GM23338 (cell line): ENCODE results near the gene BHLHA9. TPM values are rescaled to one million over a fixed set of nuclear protein-coding genes. Genes with fewer than 3 reads are reported as not detected.

Source experiments
- ATAC-seq: fragments of 200-7000 bp; cut with Tn5 transposase; 3 replicates; pipeline ENCODE4 v1.9.1; 2020
- DNase-seq: peaks from one replicate; pipeline ENCODE4 v3.0.0-alpha.2; 2015; ENCODE audit warnings: low spot score
- H2AFZ ChIP-seq: fragments of 200-600 bp; sonication (generic); 2 replicates; pipeline ENCODE4 v1.8.0; 2016; ENCODE audit warnings: antibody characterized with exemption, mild to moderate bottlenecking, moderate library complexity
- H3F3A ChIP-seq: fragments of 200-600 bp; sonication (generic); replicated peaks from 2 replicates; pipeline ENCODE4 v1.8.0; 2017; ENCODE audit warnings: antibody characterized with exemption, mixed run types, low read depth
- H3K27ac ChIP-seq: fragments of 200-600 bp; sonication (generic); 2 replicates; pipeline ENCODE4 v1.6.1; 2016; ENCODE audit warnings: low read depth
- H3K27me3 ChIP-seq: fragments of 200-600 bp; sonication (generic); 2 replicates; pipeline ENCODE4 v1.8.0; 2016; ENCODE audit warnings: mild to moderate bottlenecking, mixed run types, moderate library complexity; ENCODE audit not compliant: insufficient read depth
- H3K36me3 ChIP-seq: fragments of 200-600 bp; sonication (generic); 2 replicates; pipeline ENCODE4 v1.8.0; 2016; ENCODE audit warnings: mild to moderate bottlenecking; ENCODE audit not compliant: insufficient read depth
- H3K4me1 ChIP-seq: fragments of 200-600 bp; sonication (generic); 2 replicates; pipeline ENCODE4 v1.8.0; 2016; ENCODE audit warnings: mild to moderate bottlenecking, moderate library complexity; ENCODE audit not compliant: insufficient read depth
- H3K4me2 ChIP-seq: fragments of 200-600 bp; sonication (generic); 2 replicates; pipeline ENCODE4 v1.7.1; 2017; ENCODE audit warnings: mixed run types
- H3K4me3 ChIP-seq: fragments of 200-600 bp; sonication (generic); 2 replicates; pipeline ENCODE4 v1.6.1; 2016; ENCODE audit warnings: mixed run types
- H3K79me2 ChIP-seq: fragments of 200-600 bp; sonication (generic); replicated peaks from 2 replicates; pipeline ENCODE4 v1.8.0; 2017; ENCODE audit warnings: mild to moderate bottlenecking; ENCODE audit not compliant: insufficient read depth
- H3K9me2 ChIP-seq: fragments of 200-600 bp; sonication (generic); 2 replicates; pipeline ENCODE4 v1.8.0; 2017; ENCODE audit not compliant: insufficient read depth
- H4K20me1 ChIP-seq: fragments of 200-600 bp; sonication (generic); replicated peaks from 2 replicates; pipeline ENCODE4 v1.8.0; 2017; ENCODE audit warnings: mild to moderate bottlenecking; ENCODE audit not compliant: insufficient read depth
- H3K27ac Mint-ChIP-seq: 2 replicates; pipeline ENCODE4 v1.8.0; 2020; ENCODE audit warnings: inconsistent platforms, mild to moderate bottlenecking, moderate library complexity, mixed read lengths
- H3K27me3 Mint-ChIP-seq: 3 replicates; pipeline ENCODE4 v1.8.0; 2022; ENCODE audit warnings: low read depth, mild to moderate bottlenecking, moderate library complexity, mixed read lengths, inconsistent platforms; ENCODE audit not compliant: insufficient read depth, poor library complexity
- H3K36me3 Mint-ChIP-seq: 3 replicates; pipeline ENCODE4 v1.8.0; 2021; ENCODE audit warnings: low read depth, mild to moderate bottlenecking, inconsistent platforms, moderate library complexity, mixed read lengths
- H3K4me1 Mint-ChIP-seq: 3 replicates; pipeline ENCODE4 v1.8.0; 2020; ENCODE audit warnings: mild to moderate bottlenecking, inconsistent platforms, mixed read lengths
- H3K4me3 Mint-ChIP-seq: 3 replicates; pipeline ENCODE4 v1.8.0; 2021; ENCODE audit warnings: moderate library complexity, mild to moderate bottlenecking, inconsistent platforms, mixed read lengths
- H3K9me3 Mint-ChIP-seq: 3 replicates; pipeline ENCODE4 v1.8.0; 2020; ENCODE audit warnings: moderate library complexity, mild to moderate bottlenecking, inconsistent platforms, mixed read lengths
- CREB1 ChIP-seq: fragments of 250-450 bp; sonication (Bioruptor Pico); IDR thresholded peaks from 2 replicates; pipeline ENCODE4 v1.5.0; 2020; ENCODE audit warnings: low read depth, mild to moderate bottlenecking, moderate library complexity
- CTCF ChIP-seq, 2 experiments: fragments of 200-600 bp in 1 of 2; sonication (generic) in 1 of 2; conservative IDR thresholded peaks; 2 replicates each; pipeline versions ENCODE4 v1.5.1 to v1.6.1; 2016 to 2017; ENCODE audit warnings: antibody characterized with exemption in 2 of 2, low read depth in 2 of 2, mild to moderate bottlenecking in 2 of 2, moderate library complexity in 1 of 2
- ETS1 ChIP-seq: IDR thresholded peaks from 2 replicates; pipeline ENCODE4 v1.6.1; 2016; ENCODE audit warnings: antibody characterized with exemption
- EZH2 ChIP-seq: fragments of 200-600 bp; sonication (generic); IDR thresholded peaks from one replicate; pipeline ENCODE4 v1.8.0; 2017; ENCODE audit warnings: antibody characterized with exemption, mild to moderate bottlenecking, low read depth; ENCODE audit not compliant: unreplicated experiment
- EZH2phosphoT487 ChIP-seq: fragments of 200-600 bp; sonication (generic); IDR thresholded peaks from one replicate; pipeline ENCODE4 v1.8.1; 2018; ENCODE audit warnings: antibody characterized with exemption; ENCODE audit not compliant: unreplicated experiment
- JUNB ChIP-seq: IDR thresholded peaks from one replicate; pipeline ENCODE4 v1.6.1; 2016; ENCODE audit warnings: antibody characterized with exemption; ENCODE audit not compliant: unreplicated experiment
- NANOG ChIP-seq: IDR thresholded peaks from 2 replicates; pipeline ENCODE4 v1.6.1; 2016; ENCODE audit warnings: antibody characterized with exemption, borderline replicate concordance
- POLR2AphosphoS5 ChIP-seq: IDR thresholded peaks from 2 replicates; pipeline ENCODE4 v1.6.1; 2016; ENCODE audit warnings: antibody characterized with exemption, low read depth
- REST ChIP-seq: IDR thresholded peaks from one replicate; pipeline ENCODE4 v1.6.1; 2018; ENCODE audit warnings: antibody characterized with exemption; ENCODE audit not compliant: unreplicated experiment
- STAT1 ChIP-seq: IDR thresholded peaks from one replicate; pipeline ENCODE4 v1.6.1; 2016; ENCODE audit warnings: antibody characterized with exemption; ENCODE audit not compliant: unreplicated experiment
- ZNF114 ChIP-seq: fragments of 250-450 bp; sonication (Bioruptor Pico); IDR thresholded peaks from 2 replicates; pipeline ENCODE4 v1.5.0; 2020; ENCODE audit warnings: mild to moderate bottlenecking, moderate library complexity
- ZNF331 ChIP-seq: fragments of 250-450 bp; sonication (Bioruptor Pico); IDR thresholded peaks from 2 replicates; pipeline ENCODE4 v1.5.0; 2020; ENCODE audit warnings: low read depth, mild to moderate bottlenecking, moderate library complexity
- ZNF462 ChIP-seq: fragments of 250-450 bp; sonication (Bioruptor Pico); IDR thresholded peaks from 2 replicates; pipeline ENCODE4 v1.5.0; 2020; ENCODE audit warnings: mild to moderate bottlenecking, moderate library complexity
- polyA plus RNA-seq: library from polyadenylated mRNA; unstranded; fragments of >200 nt; fragmentation: Nextera tagmentation; extraction: Ambion mirVana; gene quantifications from 2 replicates; pipeline ENCODE4 v1.2.1, GENCODE V29; 2016
- total RNA-seq: library from RNA; depleted of rRNA; stranded (reverse); fragments of >200 nt; shearing (Covaris generic); gene quantifications from 2 replicates; pipeline ENCODE4 v1.2.3, GENCODE V29; 2014

BHLHA9 gene
- total and polyA plus RNA-seq, 2 experiments from 2014 or later: 0.39 to 2.3 TPM

- Histone ChIP-seq H3F3A (no peaks in the 10 kb centered on the region), H3K9me2 (no peaks in the 10 kb centered on the region), H3K4me1 (no peaks in the 10 kb centered on the region), H3K27me3 (peaks cover 14% of the 10 kb centered on the region), H3K36me3 (no peaks in the 10 kb centered on the region), H3K4me2 (no peak overlapping the region), H3K27ac (no peak overlapping the region), H2AFZ (no peak overlapping the region), H3K79me2 (no peaks in the 10 kb centered on the region), H3K4me3 (no peak overlapping the region), H4K20me1 (no peaks in the 10 kb centered on the region)
- ATAC-seq: no peak
- no peaks in the 10 kb centered on the region; the same call in 1 of the 3 replicates for H3K9me3 Mint-ChIP-seq
- no peak overlapping the region for H3K4me3 Mint-ChIP-seq
- peaks cover 21% of the 10 kb centered on the region for H3K27me3 Mint-ChIP-seq
- no peaks in the 10 kb centered on the region; the same call in 2 of the 3 replicates for H3K36me3 Mint-ChIP-seq
- no peak for TF ChIP-seq ZNF331 (CRISPR knock-in tag)
- TF ChIP-seq JUNB: no peak
- no peak for TF ChIP-seq ZNF114
- no peak for TF ChIP-seq EZH2phosphoT487
- TF ChIP-seq POLR2AphosphoS5: no peak
- no peak for TF ChIP-seq REST
- no peak for TF ChIP-seq EZH2
- TF ChIP-seq ZNF462 (CRISPR knock-in tag): no peak
- no peak for TF ChIP-seq CTCF (conservative IDR thresholded peaks at IDR 0.05; ENCODE audit: low read depth in 2 of 2)
- TF ChIP-seq CREB1 (CRISPR knock-in tag): no peak
- no peak for TF ChIP-seq STAT1
- no peak for TF ChIP-seq ETS1
- TF ChIP-seq NANOG: no peak
- no peak overlapping the region for H3K27ac Mint-ChIP-seq
- no peak for DNase-seq
- H3K4me1 Mint-ChIP-seq: 0 out of 3 replicates have a peak, but pooled peaks cover 5% of the 10 kb centered on the region
Observed at GRCh38 chr17:1275205-1275961, 5.1 kb downstream of the BHLHA9 start.
